ENCODE results near the gene SYCE3.
"Not testable (repeated sequence)": the region's sequence is repeated elsewhere in the genome, so short reads cannot be mapped to it uniquely, and the experiment has no call there.

SYCE3 gene

GRCh38 chr22:50548040-50548920 lies 14.4 kb downstream of the SYCE3 start:
- no peak for DNase-seq

GRCh38 chr22:50547263-50547985 lies 15.3 kb downstream of the SYCE3 start:
- DNase-seq = no peak

DNA sequence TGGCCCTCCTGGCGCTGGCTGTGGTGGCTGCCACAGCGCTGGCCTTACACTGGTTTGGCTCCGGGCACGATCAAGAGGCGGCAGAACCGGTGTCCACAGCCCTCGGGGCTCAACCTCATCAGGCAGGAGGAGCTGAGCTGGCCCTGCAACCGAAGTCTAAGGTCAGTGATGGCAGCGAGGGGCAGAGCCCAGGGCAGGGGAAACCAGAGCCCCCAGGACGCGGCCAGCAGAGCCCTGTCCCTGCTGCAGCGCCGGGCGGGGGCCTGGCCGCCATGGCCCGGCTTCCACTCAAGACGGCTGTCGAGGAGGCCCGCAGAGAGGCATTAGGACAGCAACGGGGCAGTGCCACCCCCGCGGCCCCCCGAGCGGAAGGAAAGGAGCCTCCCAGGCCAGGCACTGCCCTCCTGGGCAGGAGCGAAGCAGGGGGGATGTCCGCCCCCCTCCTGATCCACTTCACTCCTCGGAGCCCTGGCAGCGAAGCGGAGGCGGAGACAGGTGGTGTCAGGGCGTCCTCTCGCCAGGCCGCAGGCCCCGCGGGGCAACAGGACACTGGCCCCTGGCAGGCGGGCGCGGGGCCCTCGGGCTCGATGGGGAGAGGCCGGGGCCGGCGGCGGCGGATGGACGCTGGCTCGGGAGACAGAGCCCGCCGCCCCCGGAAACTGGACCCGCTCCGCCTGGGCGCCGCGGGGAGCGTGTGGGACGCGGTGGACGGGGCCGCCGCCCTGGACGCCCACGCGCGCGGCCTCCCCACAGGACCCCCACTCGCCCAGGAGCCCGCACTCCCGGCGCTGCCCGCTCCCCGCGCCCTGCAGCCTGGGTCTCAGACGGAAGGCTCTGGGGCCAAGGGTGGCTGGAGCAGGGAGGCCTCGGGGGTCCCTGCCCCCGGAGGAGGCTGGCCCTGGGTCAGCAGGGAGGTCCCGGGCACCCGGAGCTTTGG lies 16.1 kb downstream of the SYCE3 start:
- DNase-seq = no peak

DNA sequence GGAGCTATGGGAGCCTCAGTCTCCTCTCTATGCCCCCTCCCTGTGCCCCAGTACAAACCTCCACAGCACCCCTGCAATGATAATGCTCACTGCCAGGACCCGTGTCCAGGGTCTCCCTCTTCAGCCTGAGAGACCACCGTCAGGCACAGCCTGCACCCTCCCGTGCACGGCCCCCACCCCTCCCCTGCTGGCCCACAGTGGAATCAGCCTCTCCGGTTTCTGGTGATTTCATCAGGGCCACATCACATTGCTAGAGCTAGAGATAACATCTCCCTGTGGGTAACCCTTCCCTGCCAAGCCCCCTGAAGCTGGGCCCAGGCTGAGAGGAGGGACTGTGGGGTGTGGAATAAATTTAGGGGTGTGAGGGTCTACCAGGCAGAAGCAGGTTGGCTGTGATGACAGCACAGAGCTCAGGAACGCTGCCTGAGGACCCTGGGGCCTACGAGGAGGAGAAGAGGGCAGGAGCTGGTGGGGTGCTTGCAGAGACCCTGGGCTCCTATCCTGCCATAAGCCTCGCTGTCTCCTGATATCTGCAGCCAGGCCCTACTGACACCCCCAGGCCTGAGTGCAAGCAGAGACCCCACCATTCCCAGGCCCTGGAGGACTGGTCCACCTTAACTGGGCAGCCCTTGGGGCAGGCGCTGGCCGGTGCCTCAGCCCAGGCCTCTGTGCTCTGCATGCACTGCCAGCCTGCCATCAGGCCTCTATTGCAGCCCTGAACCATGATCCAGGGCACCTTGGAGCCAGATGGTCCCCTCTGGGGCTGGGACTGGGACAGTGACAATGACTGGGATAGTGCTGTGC lies 17.0 kb downstream of the SYCE3 start, which contains the start of gene KLHDC7B:
Gene KLHDC7B, plus strand, starts transcription at position 378 of the 804 bp plus-strand sequence. Its CDS starts 345 bp downstream, at position 723.
- DNase-seq = no peak

DNA sequence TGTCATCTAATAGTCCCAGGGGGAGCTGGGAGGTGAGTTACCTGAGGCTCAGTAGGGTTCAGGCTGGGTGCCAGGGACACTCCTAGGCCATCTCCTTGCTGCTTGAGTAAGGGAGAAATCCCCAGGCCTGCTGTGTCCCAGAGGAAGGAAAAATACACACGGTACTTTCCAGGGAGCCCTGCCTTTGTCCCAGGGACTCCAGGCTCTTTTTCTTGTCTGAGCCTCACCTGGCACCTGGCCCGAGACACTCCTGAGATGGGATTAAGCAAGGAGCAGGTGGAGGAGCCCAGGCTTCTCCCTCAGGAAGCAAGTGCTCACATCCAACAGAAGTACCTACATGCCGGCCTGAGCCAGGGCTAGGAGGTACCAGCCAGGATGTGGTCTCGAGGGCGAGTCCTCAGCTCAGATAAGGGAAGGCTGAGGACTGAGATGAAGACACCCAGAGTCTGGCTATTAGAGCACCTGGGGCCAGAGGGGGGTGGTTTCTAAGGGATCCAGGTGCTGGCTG lies 17.9 kb downstream of the SYCE3 start:
- no peak for DNase-seq

DNA sequence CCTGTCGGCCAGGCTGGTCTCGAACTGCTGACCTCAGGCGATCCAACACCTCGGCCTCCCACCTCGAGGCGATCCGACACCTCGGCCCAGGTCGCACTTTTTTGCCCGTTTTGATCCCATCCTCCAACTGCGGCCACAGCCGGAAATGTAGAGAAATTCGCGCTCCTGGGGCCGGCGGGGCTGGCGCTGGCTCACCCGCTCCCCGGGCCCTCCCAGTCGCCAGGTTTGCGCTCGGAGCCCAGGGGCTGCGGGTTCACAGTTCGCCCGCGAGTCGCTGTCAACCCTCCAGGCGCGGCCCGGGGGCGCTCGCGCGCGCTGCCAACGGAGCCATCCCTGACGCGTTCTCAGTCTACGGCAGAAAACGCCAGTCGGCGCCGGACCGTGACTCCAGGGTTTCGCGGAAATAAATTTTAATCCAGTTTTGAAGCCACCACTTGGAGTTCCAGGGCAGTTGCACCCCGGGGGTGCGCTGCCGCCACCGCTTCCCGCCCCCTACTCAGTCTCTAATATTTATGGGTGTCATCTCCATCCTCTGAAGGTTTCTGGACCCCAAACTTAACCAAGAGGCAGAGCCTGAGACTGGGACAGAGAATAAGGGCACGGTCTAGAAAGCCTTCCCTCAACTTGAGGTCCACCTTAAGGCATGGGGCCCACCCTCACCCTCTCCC lies 18.5 kb downstream of the SYCE3 start:
- no peak for DNase-seq

DNA sequence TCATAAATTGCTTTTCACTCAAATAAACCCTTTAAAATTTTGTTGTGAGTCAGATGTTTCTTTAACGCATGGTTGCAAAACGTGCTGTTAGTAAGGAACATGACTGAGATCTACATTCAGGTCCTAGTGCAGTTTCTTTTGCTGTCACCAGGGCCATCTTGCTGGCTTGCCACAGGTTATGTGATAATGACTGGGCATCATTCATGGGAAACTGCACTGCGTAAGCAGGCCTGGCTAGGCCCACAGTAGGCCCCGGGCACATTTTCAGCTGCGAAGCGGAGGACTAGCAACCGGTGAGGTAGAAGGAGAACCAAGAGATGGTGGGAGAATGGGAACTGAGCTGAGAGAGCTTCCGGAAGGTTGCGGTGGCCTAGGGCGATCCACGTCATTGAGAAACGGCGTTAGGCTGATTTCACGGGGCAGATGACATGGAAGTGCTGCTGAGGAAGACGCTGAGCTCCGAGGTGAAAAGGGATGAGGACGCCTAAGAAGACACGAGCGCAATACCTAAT lies 20.2 kb downstream of the SYCE3 start:
- DNase-seq = no peak

- DNase-seq = not testable (repeated sequence)
These were observed 21.1 kb downstream of the SYCE3 start for GRCh38 chr22:50541667-50542026.

GRCh38 chr22:50540381-50540780 lies 22.3 kb downstream of the SYCE3 start:
- DNase-seq = no peak

DNA sequence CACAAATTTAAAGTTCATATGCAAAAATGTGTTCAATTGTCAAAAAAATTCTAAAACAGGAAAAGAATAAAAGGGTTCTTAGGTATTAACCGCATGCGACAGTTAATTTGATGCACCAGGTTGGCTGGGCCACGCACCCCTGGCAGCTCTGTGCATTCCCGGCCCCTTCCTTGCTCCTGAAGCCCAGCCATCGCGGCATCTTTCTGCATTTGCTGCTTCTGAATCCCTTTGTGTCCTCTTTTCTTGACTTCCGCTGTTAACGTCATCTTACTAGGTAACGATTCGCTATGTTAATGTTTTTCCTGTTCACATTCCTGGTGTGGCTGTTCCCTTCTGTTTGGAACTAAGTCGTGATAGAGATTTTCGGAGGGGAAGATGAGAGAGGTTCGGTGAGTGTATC lies 25.0 kb downstream of the SYCE3 start:
- no peak for DNase-seq

GRCh38 chr22:50536226-50536625 lies 26.5 kb downstream of the SYCE3 start:
- DNase-seq = no peak

DNA sequence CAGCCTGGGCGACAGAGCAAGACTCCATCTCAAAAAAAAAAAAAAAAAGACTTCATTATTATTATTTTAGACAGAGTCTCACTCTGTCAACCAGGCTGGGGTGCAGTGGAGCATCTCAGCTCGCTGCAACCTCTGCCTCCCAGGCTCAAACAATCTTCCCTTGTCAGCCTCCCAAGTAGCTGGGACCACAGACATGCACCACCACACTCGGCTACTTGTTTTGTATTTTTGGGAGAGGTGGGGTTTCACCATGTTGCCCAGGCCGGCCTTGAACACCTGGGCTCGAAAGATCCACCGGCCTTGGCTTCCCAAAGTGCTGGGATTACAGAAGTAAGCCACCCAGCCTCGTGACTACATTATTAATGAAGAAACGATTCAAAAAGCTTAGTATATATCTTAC lies 27.6 kb downstream of the SYCE3 start:
- DNase-seq = no peak

- not testable (repeated sequence) for DNase-seq
These were observed 28.6 kb downstream of the SYCE3 start for GRCh38 chr22:50533856-50534711.

DNA sequence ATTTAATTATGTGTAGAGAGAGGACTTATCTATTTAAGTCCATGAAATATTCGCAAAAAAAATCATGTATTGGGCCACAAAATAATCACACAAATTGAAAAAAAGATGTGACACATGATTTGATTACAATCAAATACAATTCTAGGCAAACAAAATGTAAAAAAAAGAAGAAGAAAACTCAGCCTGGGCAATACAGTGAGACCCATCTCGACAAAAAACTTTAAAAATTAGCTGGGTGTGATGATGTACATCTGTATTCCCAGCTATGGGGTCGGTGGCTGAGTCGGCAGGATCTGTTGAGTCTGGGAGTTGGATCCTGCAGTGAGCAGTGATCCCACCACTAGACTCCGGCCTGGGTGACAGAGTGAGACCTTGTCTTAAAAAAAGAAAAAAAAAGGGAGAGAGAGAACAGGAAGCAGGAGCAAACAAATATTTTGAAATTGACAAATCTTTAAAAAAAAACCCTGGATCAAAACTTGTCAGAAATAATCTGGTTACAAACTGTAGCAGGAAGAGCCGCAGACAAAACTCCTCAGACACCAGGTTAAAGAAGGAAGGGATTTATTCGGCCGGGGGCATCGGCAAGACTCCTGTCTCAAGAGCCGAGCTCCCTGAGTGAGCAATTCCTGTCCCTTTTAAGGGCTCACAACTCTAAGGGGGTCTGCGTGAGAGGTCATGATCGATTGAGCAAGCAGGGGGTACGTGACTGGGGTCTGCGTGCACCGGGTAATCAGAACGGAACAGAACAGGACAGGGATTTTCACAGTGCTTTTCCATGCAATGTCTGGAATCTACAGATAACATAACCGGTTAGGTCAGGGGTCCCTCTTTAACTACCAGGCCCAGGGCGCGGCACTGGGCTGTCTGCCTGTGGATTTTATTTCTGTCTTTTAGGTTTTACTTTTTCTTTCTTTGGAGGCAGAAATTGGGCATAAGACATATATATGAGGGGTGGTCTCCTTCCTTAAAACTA lies 29.6 kb downstream of the SYCE3 start:
- no peak for DNase-seq

- DNase-seq = no peak
These were observed 30.6 kb downstream of the SYCE3 start for GRCh38 chr22:50531962-50532674.

GRCh38 chr22:50531546-50531961 lies 31.2 kb downstream of the SYCE3 start:
- no peak for DNase-seq

- DNase-seq = no peak
These were observed 31.7 kb downstream of the SYCE3 start for GRCh38 chr22:50530877-50531545.

- no peak for DNase-seq
These were observed 32.2 kb downstream of the SYCE3 start for GRCh38 chr22:50530580-50530876.

Measured in cortex of kidney (tissue), 1 donor.